Measurements from ENCODE around the gene SLC22A12. TPM values are rescaled to one million over a fixed set of nuclear protein-coding genes. Genes with fewer than 3 reads are reported as not detected.

The SLC22A12 gene
- polyA plus RNA-seq, 1 of the 3 experiments (the other 2 are of a cell fraction), result not detected

- H3F3A ChIP-seq (replicated peaks; ENCODE audit: insufficient read depth), result no peaks in the 10 kb centered on the region
- no peak for DNase-seq
- TF ChIP-seq TCF12 (IDR thresholded peaks at IDR 0.05), result no peak
- TF ChIP-seq ELF1 (IDR thresholded peaks at IDR 0.05), result no peak
- no peak for TF ChIP-seq IRF3 (IDR thresholded peaks at IDR 0.05; ENCODE audit: low read depth, low read length)
- no peak for TF ChIP-seq ZBTB33 (IDR thresholded peaks at IDR 0.05; ENCODE audit: borderline replicate concordance, low read depth)
- TF ChIP-seq RXRA (IDR thresholded peaks at IDR 0.05; ENCODE audit: borderline replicate concordance, low read depth), result no peak
- ChIA-PET POLR2A (no interaction called here), CTCF (interaction anchor here (1.1 to 6.6 kb wide), 5 partner anchors 13 to 185 kb away, joined by 3 to 61 read pairs (median 5); no protein-coding TSS in a partner anchor)
- peaks cover 0 to 37% of the 10 kb centered on the region in 2 experiments; a peak in 1 of 4 replicates for H3K4me1 ChIP-seq (ENCODE audit: control insufficient read depth in 1 of 2, insufficient read depth in 2 of 2, low read depth in 1 of 2, low read length in 1 of 2)
- no peaks in the 10 kb centered on the region for H3K36me3 ChIP-seq (replicated peaks in 1 of 2; ENCODE audit: control insufficient read depth in 1 of 2, insufficient read depth in 2 of 2, low read length in 1 of 2)
- peaks cover 22% of the 10 kb centered on the region for H3K27me3 ChIP-seq (ENCODE audit: insufficient read depth)
- H4K20me1 ChIP-seq (ENCODE audit: insufficient read depth), result no peaks in the 10 kb centered on the region
- 49% methylated on average over 7 of the region's 7 CpGs for WGBS (ENCODE audit: low lambda C conversion rate)
- H3K9ac ChIP-seq, result no peak overlapping the region
- no peaks in the 10 kb centered on the region for H3K9me2 ChIP-seq
- no peaks in the 10 kb centered on the region for H3K9me3 ChIP-seq
- H3K27ac ChIP-seq (ENCODE audit: low read depth in 2 of 2, low read length in 1 of 2), result no peak overlapping the region
- no peak overlapping the region for H2AFZ ChIP-seq (ENCODE audit: low read depth)
- no peak overlapping the region for H3K4me2 ChIP-seq
- H3K79me2 ChIP-seq (ENCODE audit: insufficient read depth), result no peaks in the 10 kb centered on the region
- no peak overlapping the region for H3K4me3 ChIP-seq (ENCODE audit: low read depth in 2 of 2, low read length in 1 of 2)
Measured at GRCh38 chr11:64633555-64634159, 42.6 kb downstream of the SLC22A12 start.

- CTCF ChIA-PET, result interaction anchor here (2.5 to 6.6 kb wide), 3 partner anchors 12 to 148 kb away, joined by 8 to 61 read pairs (median 9); no protein-coding TSS in a partner anchor
- H3K36me3 ChIP-seq (replicated peaks in 1 of 2; ENCODE audit: control insufficient read depth in 1 of 2, insufficient read depth in 2 of 2, low read length in 1 of 2), result no peaks in the 10 kb centered on the region
- H4K20me1 ChIP-seq (ENCODE audit: insufficient read depth), result no peaks in the 10 kb centered on the region
- no peak for TF ChIP-seq ELF1 (IDR thresholded peaks at IDR 0.05)
- no peak for TF ChIP-seq POLR2AphosphoS5 (IDR thresholded peaks at IDR 0.05; ENCODE audit: low read depth, low read length)
- TF ChIP-seq TEAD4 (IDR thresholded peaks at IDR 0.05; ENCODE audit: borderline replicate concordance, insufficient read depth), result no peak
- no peak for TF ChIP-seq CHD2 (IDR thresholded peaks at IDR 0.05; ENCODE audit: low read length, partially characterized antibody)
- TF ChIP-seq MXI1 (IDR thresholded peaks at IDR 0.05; ENCODE audit: low read depth, low read length), result no peak
- no peak for TF ChIP-seq MAX (IDR thresholded peaks at IDR 0.05; ENCODE audit: low read depth)
- TF ChIP-seq REST (IDR thresholded peaks at IDR 0.05; ENCODE audit: low read depth, low read length), result peak; percentile 90
- peak overlapping the region; percentile 16 to 34; a peak in 2 of 4 replicates for H3K4me3 ChIP-seq (ENCODE audit: low read depth in 2 of 2, low read length in 1 of 2)
- no peaks in the 10 kb centered on the region for H3K79me2 ChIP-seq (ENCODE audit: insufficient read depth)
- H3K9me2 ChIP-seq, result no peaks in the 10 kb centered on the region
- POLR2A ChIA-PET, result no interaction called here
- no peak overlapping the region for H2AFZ ChIP-seq (ENCODE audit: low read depth)
- H3K4me1 ChIP-seq (ENCODE audit: control insufficient read depth in 1 of 2, insufficient read depth in 2 of 2, low read depth in 1 of 2, low read length in 1 of 2), result peaks cover 0 to 59% of the 10 kb centered on the region in 2 experiments; a peak in 1 of 4 replicates
- no peaks in the 10 kb centered on the region for H3K9me3 ChIP-seq
- H3K27ac ChIP-seq (ENCODE audit: low read depth in 2 of 2, low read length in 1 of 2), result peak overlapping the region in 1 of 2 experiments; percentile 91; a peak in 2 of 4 replicates
- peaks cover 56% of the 10 kb centered on the region for H3K27me3 ChIP-seq (ENCODE audit: insufficient read depth)
- H3K9ac ChIP-seq, result no peak overlapping the region
- 4% methylated on average over 7 of the region's 15 CpGs for WGBS (ENCODE audit: low lambda C conversion rate)
- H3F3A ChIP-seq (replicated peaks; ENCODE audit: insufficient read depth), result no peaks in the 10 kb centered on the region
- DNase-seq, result peak; percentile 70
- H3K4me2 ChIP-seq, result peak overlapping the region; percentile 24; the same call in 1 of the 2 replicates
Measured at GRCh38 chr11:64637334-64638017, 46.5 kb downstream of the SLC22A12 start.
